ENCODE data around the gene TCF7L1.

- no peak for TF ChIP-seq CTCF (IDR thresholded peaks at IDR 0.05; ENCODE audit: poor library complexity, severe bottlenecking)
- no peak for TF ChIP-seq EP300 (conservative IDR thresholded peaks at IDR 0.05; ENCODE audit: poor library complexity, severe bottlenecking)
- no peak for TF ChIP-seq EZH2 (IDR thresholded peaks at IDR 0.05; ENCODE audit: borderline replicate concordance, insufficient read depth, low read length, poor library complexity, severe bottlenecking)
- TF ChIP-seq TAF1 (IDR thresholded peaks at IDR 0.05; ENCODE audit: low read depth): no peak
- TF ChIP-seq RAD21 (conservative IDR thresholded peaks at IDR 0.05): no peak
These were observed 193.4 kb downstream of the TCF7L1 start for GRCh38 chr2:85326406-85327159.
